GM19438 (cell line): ENCODE results near the gene JPH4.
"Not testable (repeated sequence)": the region's sequence is repeated elsewhere in the genome, so short reads cannot be mapped to it uniquely, and the experiment has no call there.

Experiments used
- ATAC-seq: cut with Tn5 transposase; IDR thresholded peaks from one replicate; pipeline ENCODE4 v1.9.1; 2021; ENCODE audit warnings: low read depth; ENCODE audit not compliant: unreplicated experiment

JPH4 gene

DNA sequence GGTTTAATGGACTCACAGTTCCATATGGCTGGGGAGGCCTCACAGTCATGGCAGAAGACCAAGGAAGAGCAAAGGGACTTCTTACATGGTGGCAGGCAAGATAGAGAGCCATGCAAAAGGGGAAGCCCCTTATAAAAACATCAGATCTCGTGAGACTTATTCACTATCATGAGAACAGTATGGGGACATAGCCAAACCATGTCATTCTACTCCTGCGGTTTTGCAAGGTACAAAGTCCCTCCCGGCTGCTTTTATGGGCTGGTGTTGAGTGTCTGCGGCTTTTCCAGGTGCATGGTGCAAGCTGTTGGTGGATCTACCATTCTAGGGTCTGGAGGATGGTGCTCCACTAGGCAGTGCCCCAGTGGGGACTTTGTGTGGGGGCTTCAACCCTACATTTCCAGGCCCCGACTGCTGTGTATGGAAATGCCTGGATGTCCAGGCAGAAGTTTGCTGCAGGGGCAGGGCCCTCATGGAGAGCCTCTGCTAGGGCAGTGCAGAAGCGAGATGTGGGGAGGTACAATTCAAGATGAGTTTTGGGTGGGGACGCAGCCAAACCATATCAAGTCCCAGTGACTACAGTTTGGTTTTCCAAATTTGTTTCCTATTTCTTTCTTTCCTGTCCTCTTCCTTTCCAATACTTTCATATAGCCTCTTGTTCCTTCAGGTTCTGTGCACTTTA is 31.0 kb upstream of the JPH4 start:
- ATAC-seq = not testable (repeated sequence)

GRCh38 chr14:23609001-23609400 is 30.4 kb upstream of the JPH4 start:
- no peak for ATAC-seq

- no peak for ATAC-seq
Measured at GRCh38 chr14:23608454-23608853, 29.9 kb upstream of the JPH4 start.

- ATAC-seq = peak; percentile 75
Measured at GRCh38 chr14:23605931-23606585, 27.5 kb upstream of the JPH4 start.

GRCh38 chr14:23604675-23605170 is 26.1 kb upstream of the JPH4 start:
- no peak for ATAC-seq

GRCh38 chr14:23604148-23604547 is 25.6 kb upstream of the JPH4 start:
- ATAC-seq = no peak

- ATAC-seq = no peak
Measured at GRCh38 chr14:23603103-23603502, 24.5 kb upstream of the JPH4 start.

DNA sequence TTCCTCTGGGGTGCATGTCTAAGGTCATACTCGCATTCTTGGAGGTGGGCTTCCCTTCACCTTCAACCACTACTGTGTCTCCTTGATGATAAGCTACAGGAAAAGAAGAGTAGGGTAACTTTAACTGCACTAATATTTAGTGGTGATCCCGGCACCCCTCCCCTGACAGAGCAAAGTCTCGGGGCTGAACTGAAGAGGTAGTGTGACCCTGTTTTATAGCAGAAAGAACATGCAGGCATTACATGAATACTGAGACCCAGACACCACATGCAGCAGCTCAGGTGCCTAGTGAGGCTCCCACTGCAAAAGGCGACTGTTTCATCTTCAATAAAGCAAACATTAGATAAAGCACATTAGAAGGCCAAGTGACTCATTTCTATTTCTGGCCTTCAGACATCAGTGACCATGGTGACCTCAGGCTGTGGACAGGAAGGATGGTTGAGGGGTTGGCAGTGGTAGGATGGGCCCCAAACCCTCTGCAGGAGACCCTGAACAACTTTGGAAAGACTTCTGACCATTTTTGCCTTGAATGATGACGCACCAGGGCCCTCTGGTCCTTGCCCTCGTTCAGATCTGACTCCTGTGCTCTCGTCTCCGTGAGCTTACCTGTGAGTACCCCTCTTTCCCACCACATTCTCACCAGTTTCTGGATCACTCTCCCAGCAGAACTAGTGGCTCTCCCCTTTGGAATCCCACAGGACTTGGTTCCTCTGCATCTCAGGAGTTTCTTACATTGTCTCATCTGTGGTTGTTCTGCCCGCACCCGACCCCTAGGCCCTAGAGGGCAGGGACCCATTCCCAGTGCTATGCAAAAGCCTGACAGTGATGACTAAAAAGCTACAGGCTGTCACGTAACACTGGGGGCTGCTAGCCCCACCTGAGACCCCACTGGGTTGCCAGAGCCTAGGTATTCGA is 23.8 kb upstream of the JPH4 start:
- ATAC-seq = no peak

GRCh38 chr14:23601845-23602180 is 23.2 kb upstream of the JPH4 start:
- ATAC-seq = no peak

DNA sequence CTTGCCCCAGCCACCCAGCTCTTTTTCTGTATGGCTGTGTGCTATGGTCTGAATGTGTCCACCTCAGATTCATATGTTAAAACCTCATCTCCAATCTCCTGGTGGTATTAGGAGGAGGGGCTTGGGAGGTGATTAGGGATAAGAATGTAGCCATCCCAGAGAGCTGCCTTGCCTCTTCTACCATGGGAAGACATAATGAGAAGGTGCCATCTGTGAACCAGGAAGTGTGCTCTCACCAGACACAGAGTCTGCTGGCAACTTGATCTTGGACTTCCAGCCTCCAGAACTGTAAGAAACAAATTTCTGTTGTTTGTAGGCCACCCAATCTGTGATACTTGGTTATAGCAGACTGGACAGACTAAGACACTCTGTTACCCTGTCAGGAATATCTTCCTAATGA is 22.8 kb upstream of the JPH4 start:
- ATAC-seq = no peak

DNA sequence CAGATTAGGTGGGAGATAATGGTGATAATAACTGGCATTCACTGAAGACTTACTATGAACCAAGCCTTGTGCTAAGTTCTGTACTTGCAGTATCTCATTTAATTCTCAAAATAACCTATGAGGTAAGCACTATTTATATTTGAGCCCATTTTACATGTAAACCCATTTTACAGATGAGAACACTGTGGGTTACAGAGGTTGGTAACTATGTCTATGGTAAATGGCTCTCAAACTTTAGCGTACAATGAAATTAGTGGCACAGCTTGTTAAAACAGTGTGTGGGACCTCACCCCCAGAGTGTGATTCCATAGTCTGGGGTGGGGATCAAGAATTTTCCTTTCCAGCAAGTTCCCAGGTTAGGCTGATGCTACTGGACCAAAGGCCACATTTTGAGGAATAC is 22.2 kb upstream of the JPH4 start:
- ATAC-seq = no peak

DNA sequence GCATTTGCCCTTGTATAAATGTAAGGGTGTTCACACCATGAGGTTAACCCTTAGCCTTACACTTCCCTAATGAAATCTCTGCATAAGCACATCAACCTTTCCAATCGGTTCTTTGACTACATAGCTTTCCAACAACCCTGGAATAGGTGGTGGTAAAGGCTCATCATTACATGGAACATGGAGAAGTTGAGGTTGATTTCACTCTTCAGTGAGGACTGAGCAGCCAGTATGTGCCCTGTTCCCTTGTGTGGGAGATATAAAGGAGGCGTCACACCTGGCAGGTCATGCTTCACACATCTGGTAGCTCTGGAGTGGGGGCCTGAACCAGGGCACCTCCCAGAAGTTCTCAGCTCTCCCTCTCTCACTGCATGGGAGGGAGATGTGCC is 21.7 kb upstream of the JPH4 start:
- no peak for ATAC-seq

DNA sequence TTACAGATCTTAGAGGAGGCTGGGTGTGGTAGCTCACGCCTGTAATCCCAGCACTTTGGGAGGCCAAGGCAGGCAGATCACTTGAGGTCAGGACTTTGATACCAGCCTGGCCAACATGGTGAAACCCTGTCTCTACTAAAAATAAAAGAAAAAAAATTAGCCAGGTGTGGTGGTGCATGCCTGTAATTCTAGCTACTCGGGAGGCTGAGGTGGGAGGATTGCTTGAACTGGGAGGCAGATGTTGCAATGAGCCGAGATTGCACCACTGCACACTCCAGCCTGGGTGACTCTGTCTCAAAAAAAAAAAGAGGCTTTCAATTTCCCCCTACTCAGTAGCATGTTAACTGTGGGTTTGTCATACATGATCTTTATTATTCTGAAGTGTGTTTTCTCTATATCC is 15.6 kb upstream of the JPH4 start:
- ATAC-seq = not testable (repeated sequence)

DNA sequence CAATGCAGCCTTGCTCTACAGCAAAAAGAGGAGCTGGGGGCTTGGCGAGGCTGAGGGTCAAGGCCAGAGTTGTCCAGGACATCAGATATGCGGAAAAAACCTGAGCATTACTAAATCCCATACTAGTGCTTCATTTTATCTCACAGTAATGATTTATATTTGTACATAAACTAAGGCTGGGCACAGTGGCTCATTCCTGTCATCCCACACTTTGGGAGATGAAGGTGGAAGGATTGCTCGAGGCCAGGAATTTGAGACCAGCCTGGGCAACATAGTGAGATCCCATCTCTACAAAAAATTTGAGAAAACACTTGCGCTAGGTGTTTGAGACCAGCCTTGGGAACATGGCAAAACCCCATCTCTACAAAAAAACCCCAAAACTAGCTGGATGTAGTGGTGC is 11.6 kb upstream of the JPH4 start:
- ATAC-seq = no peak

- ATAC-seq = no peak
Measured at GRCh38 chr14:23589606-23590005, 11.0 kb upstream of the JPH4 start.

- ATAC-seq = peak; percentile 97
Measured at GRCh38 chr14:23588884-23589598, 10.5 kb upstream of the JPH4 start.

GRCh38 chr14:23584527-23585203 is 6.1 kb upstream of the JPH4 start:
- not testable (repeated sequence) for ATAC-seq

- ATAC-seq = not testable (repeated sequence)
Measured at GRCh38 chr14:23583761-23584526, 5.4 kb upstream of the JPH4 start.
